HepG2 (cell line): ENCODE results near the gene DAAM1. TPM values are rescaled to one million over a fixed set of nuclear protein-coding genes. Genes with fewer than 3 reads are reported as not detected.

ENCODE experiments used
- ATAC-seq: fragments of 200-7000 bp; cut with Tn5 transposase; 3 replicates; pipeline ENCODE4 v1.9.1; 2020; ENCODE audit warnings: mild to moderate bottlenecking, moderate library complexity
- BruUV-seq: library from RNA; stranded (reverse); fragments of 400-500 nt; replicated peaks from 2 replicates; lab custom pipeline; 2021; lab: Mats Ljungman, UMichigan
- CTCF ChIA-PET: fragments of 300-600 bp; formaldehyde crosslinking; extraction: SDS; loops from one replicate; lab custom pipeline; 2021; ENCODE audit warnings: low total read pairs, inconsistent platforms, low intra/inter-chr PET ratio; lab: Yijun Ruan, JAX
- POLR2A ChIA-PET: fragments of 350-600 bp; sonication (Branson Sonifier 250); formaldehyde crosslinking; loops from one replicate; lab custom pipeline; 2020; ENCODE audit warnings: antibody characterized with exemption, inconsistent platforms; lab: Yijun Ruan, JAX
- DNase-seq: peaks from one replicate; pipeline ENCODE4 v3.0.0-alpha.2; 2015; ENCODE audit warnings: low spot score
- FAIRE-seq: peaks from 3 replicates; lab custom pipeline; 2011; peaks lifted over from hg19 to GRCh38; lab: Jason Lieb, UNC
- H2AFZ ChIP-seq: one replicate; pipeline ENCODE4 v1.6.1; 2011; ENCODE audit warnings: low read length, inconsistent platforms
- H3K27ac ChIP-seq: fragments of 300-600 bp; 3 replicates; pipeline ENCODE4 v1.8.0; 2011; ENCODE audit warnings: mixed run types, mild to moderate bottlenecking, mixed read lengths, low read length, inconsistent platforms; ENCODE audit not compliant: insufficient read depth; ENCODE audit errors: extremely low read length
- H3K27me3 ChIP-seq, 2 experiments: fragments of 200-600 bp in 1 of 2; 2 replicates in 1 of 2; 3 replicates in 1 of 2; pipeline versions ENCODE4 v1.6.0 to v1.8.0; 2011; ENCODE audit warnings: low read length in 2 of 2, mild to moderate bottlenecking in 2 of 2, moderate library complexity in 2 of 2, inconsistent platforms in 1 of 2; ENCODE audit not compliant: insufficient read depth in 2 of 2, control insufficient read depth in 1 of 2
- H3K36me3 ChIP-seq, 2 experiments: fragments of 200-600 bp in 1 of 2; replicated peaks in 1 of 2; 2 replicates in 1 of 2; 3 replicates in 1 of 2; pipeline versions ENCODE4 v1.5.1 to v1.8.0; 2011; ENCODE audit warnings: low read length in 2 of 2, inconsistent platforms in 1 of 2; ENCODE audit not compliant: insufficient read depth in 2 of 2, control insufficient read depth in 1 of 2
- H3K4me1 ChIP-seq: 2 replicates; pipeline ENCODE4 v1.5.1; 2012; ENCODE audit warnings: low read length, inconsistent platforms; ENCODE audit not compliant: insufficient read depth
- H3K4me2 ChIP-seq: 2 replicates; pipeline ENCODE4 v1.6.0; 2011; ENCODE audit warnings: low read depth, low read length, inconsistent platforms
- H3K4me3 ChIP-seq, 3 experiments: fragments of 200-600 bp in 1 of 3; sonication (generic), shearing (Covaris generic) in 1 of 3; replicated peaks in 1 of 3; 2 replicates each; pipeline ENCODE4 v1.5.1; 2011 to 2016; ENCODE audit warnings: low read length in 3 of 3, inconsistent platforms in 2 of 3, low read depth in 2 of 3, mild to moderate bottlenecking in 2 of 3, control low read depth in 1 of 3, mixed read lengths in 1 of 3; ENCODE audit not compliant: insufficient read depth in 1 of 3
- H3K79me2 ChIP-seq: one replicate; pipeline ENCODE4 v1.6.1; 2011; ENCODE audit warnings: low read length, inconsistent platforms; ENCODE audit not compliant: insufficient read depth
- H3K9ac ChIP-seq: 2 replicates; pipeline ENCODE4 v1.6.0; 2011; ENCODE audit warnings: mild to moderate bottlenecking, low read depth, low read length, inconsistent platforms; ENCODE audit not compliant: insufficient read depth
- H3K9me3 ChIP-seq: 2 replicates; pipeline ENCODE4 v1.5.1; 2012; ENCODE audit warnings: mild to moderate bottlenecking, low read length
- H4K20me1 ChIP-seq: 2 replicates; pipeline ENCODE4 v1.6.0; 2011; ENCODE audit warnings: inconsistent platforms, mild to moderate bottlenecking, low read length, moderate library complexity; ENCODE audit not compliant: insufficient read depth
- AGO1 ChIP-seq: fragments of 200-400 bp; formaldehyde crosslinking; IDR thresholded peaks from 2 replicates; pipeline ENCODE4 v1.6.1; 2017; ENCODE audit warnings: mild to moderate bottlenecking, low read depth, low read length, moderate library complexity; ENCODE audit not compliant: poor library complexity, severe bottlenecking
- ATF4 ChIP-seq, 2 experiments: fragments of 450-650 bp in 1 of 2; sonication (generic) in 1 of 2; formaldehyde crosslinking; IDR thresholded peaks; 2 replicates each; pipeline versions ENCODE4 v1.5.0 to v1.8.0; 2020 to 2022; ENCODE audit warnings: mild to moderate bottlenecking in 1 of 2, missing genetic modification reagents in 1 of 2
- CBX1 ChIP-seq: IDR thresholded peaks from one replicate; pipeline ENCODE4 v1.6.1; 2016; ENCODE audit warnings: antibody characterized with exemption, low read depth
- CBX2 ChIP-seq, 2 experiments: fragments of 200-600 bp in 1 of 2; sonication (generic); formaldehyde crosslinking in 1 of 2; IDR thresholded peaks; 2 replicates each; pipeline versions ENCODE4 v1.7.0 to v1.8.1; 2018 to 2022; ENCODE audit warnings: low read depth in 2 of 2, low read length in 1 of 2, mild to moderate bottlenecking in 1 of 2, missing genetic modification reagents in 1 of 2
- CCDC6 ChIP-seq: sonication (generic); formaldehyde crosslinking; IDR thresholded peaks from 2 replicates; pipeline ENCODE4 v1.8.1; 2022; ENCODE audit warnings: mild to moderate bottlenecking, missing genetic modification reagents, moderate library complexity
- KDM2A ChIP-seq: sonication (generic); formaldehyde crosslinking; IDR thresholded peaks from 2 replicates; pipeline ENCODE4 v1.4.0; 2020; ENCODE audit warnings: low read depth, missing genetic modification reagents, borderline replicate concordance
- KDM5B ChIP-seq: sonication (generic); formaldehyde crosslinking; IDR thresholded peaks from 2 replicates; pipeline ENCODE4 v1.4.0; 2020; ENCODE audit warnings: missing genetic modification reagents, mild to moderate bottlenecking, borderline replicate concordance
- MIER3 ChIP-seq: IDR thresholded peaks from 2 replicates; pipeline ENCODE4 v1.6.1; 2016; ENCODE audit warnings: missing compliant biosample characterization, borderline replicate concordance
- RBAK ChIP-seq: sonication (generic); formaldehyde crosslinking; IDR thresholded peaks from 2 replicates; pipeline ENCODE4 v1.5.1; 2020; ENCODE audit warnings: mild to moderate bottlenecking, missing genetic modification reagents
- SMYD3 ChIP-seq: sonication (generic); formaldehyde crosslinking; IDR thresholded peaks from 2 replicates; pipeline ENCODE4 v1.8.1; 2023; ENCODE audit warnings: mild to moderate bottlenecking, missing genetic modification reagents
- ZNF292 ChIP-seq: sonication (generic); formaldehyde crosslinking; IDR thresholded peaks from 2 replicates; pipeline ENCODE4 v1.8.1; 2022; ENCODE audit warnings: mild to moderate bottlenecking, low read depth, missing genetic modification reagents, borderline replicate concordance
- ZNF484 ChIP-seq: sonication (generic); formaldehyde crosslinking; IDR thresholded peaks from 2 replicates; pipeline ENCODE4 v1.5.1; 2020; ENCODE audit warnings: mild to moderate bottlenecking, low read depth, missing genetic modification reagents, borderline replicate concordance
- ZNF792 ChIP-seq: IDR thresholded peaks from 2 replicates; pipeline ENCODE4 v1.6.1; 2016
- WGBS: methylation state at CpG from one replicate; pipeline ENCODE4 v1.1.6; 2017; ENCODE audit warnings: low lambda C conversion rate; 5-methylcytosine and 5-hydroxymethylcytosine counted together
- in situ Hi-C: cut with HindIII; loops from 2 replicates; pipeline ENCODE4 v1.10.0; 2017; ENCODE audit warnings: low pct_unique_long_range_greater_than_20kb; ENCODE audit not compliant: extremely low pct_ligation_motif_present
- intact Hi-C: fragments of 100-400 bp; cut with micrococcal nuclease; formaldehyde crosslinking; loops from one replicate; pipeline ENCODE4 v1.10.0; 2022; ENCODE audit not compliant: unreplicated experiment
- polyA plus RNA-seq, 8 experiments: library from polyadenylated mRNA; depleted of rRNA in 3 of 8; stranded (reverse) in 7 of 8; unstranded in 1 of 8; fragments of >200 nt; fragmentation: Illumina TruSeq in 4 of 8; extraction: Trizol in 4 of 8; gene quantifications; 2 replicates each; pipeline versions ENCODE4 v1.2.1 to v1.2.3, GENCODE V29; 2011 to 2016; ENCODE audit warnings: low read depth in 4 of 8, missing spikeins in 1 of 8, mixed read lengths in 1 of 8; ENCODE audit not compliant: insufficient read depth in 1 of 8
- total RNA-seq, 5 experiments: library from RNA; depleted of rRNA; stranded (reverse); fragments of >200 nt; fragmentation: Illumina TruSeq; extraction: Trizol; gene quantifications; 2 replicates each; pipeline ENCODE4 v1.2.3, GENCODE V29; 2016; ENCODE audit warnings: low read depth in 1 of 5
- TF ChIP-seq, protein P1 (sequence below): sonication (generic); formaldehyde crosslinking; IDR thresholded peaks from 2 replicates; pipeline ENCODE4 v1.8.1; 2023; ENCODE audit warnings: missing genetic modification reagents, mild to moderate bottlenecking, borderline replicate concordance

DAAM1 gene
- total and polyA plus RNA-seq, 2 of the 13 experiments (the other 11 are each of a cell fraction or from before 2014, with no cell fraction given) = 10.9 to 24.5 TPM

GRCh38 chr14:59334253-59334652 lies 145.8 kb downstream of the DAAM1 start:
- ChIA-PET POLR2A (no interaction called here), CTCF (no interaction called here)
- no peak for DNase-seq
- Histone ChIP-seq H3K79me2 (no peaks in the 10 kb centered on the region), H4K20me1 (no peaks in the 10 kb centered on the region), H3K4me3 (no peak overlapping the region), H3K9ac (no peak overlapping the region), H3K4me1 (peaks cover 5% of the 10 kb centered on the region; the same call in 1 of the 2 replicates), H3K36me3 (peaks cover 11 to 47% of the 10 kb centered on the region in 2 experiments; a peak in 4 of 5 replicates), H3K9me3 (no peaks in the 10 kb centered on the region), H2AFZ (no peak overlapping the region), H3K27ac (no peak overlapping the region), H3K27me3 (no peaks in the 10 kb centered on the region), H3K4me2 (no peak overlapping the region)
- FAIRE-seq = no peak
- no peak for TF ChIP-seq ATF4 (CRISPR knock-in tag; IDR thresholded peaks at IDR 0.05)
- TF ChIP-seq MIER3 = no peak
- TF ChIP-seq, protein P1, sequence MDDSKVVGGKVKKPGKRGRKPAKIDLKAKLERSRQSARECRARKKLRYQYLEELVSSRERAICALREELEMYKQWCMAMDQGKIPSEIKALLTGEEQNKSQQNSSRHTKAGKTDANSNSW (CRISPR knock-in tag) = no peak
- TF ChIP-seq RBAK (CRISPR knock-in tag) = no peak
- no peak for TF ChIP-seq CBX1
- no peak for TF ChIP-seq CCDC6 (CRISPR knock-in tag)
- no peak for TF ChIP-seq ZNF484
- ATAC-seq = no peak
- 97% methylated on average over 3 of the region's 3 CpGs for WGBS
- intact Hi-C loops = no loop called here
- in situ Hi-C loops = no loop called here
- BruUV-seq = no TSS peak

DNA sequence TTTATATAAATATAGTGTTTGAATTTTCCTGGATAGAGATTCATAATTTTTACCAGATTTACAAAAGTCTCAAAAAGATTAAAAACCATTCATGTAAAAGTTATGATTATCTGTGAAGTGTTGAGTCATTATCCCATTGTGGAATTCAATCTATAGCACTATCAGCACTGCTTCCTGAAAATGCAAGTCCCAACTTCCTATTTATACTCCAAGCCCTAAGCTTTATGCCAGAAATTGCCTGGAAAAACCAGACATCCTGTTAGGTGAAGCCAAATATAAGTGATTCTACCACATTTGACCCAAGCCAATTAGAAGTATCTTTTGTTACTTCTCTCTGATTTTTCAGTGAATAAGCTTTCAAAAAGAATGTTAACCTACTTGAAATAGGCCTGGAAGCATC lies 147.6 kb downstream of the DAAM1 start:
- Histone ChIP-seq H3K4me2 (no peak overlapping the region), H2AFZ (no peak overlapping the region), H3K9ac (no peak overlapping the region), H4K20me1 (no peaks in the 10 kb centered on the region), H3K79me2 (no peaks in the 10 kb centered on the region), H3K9me3 (no peaks in the 10 kb centered on the region), H3K27ac (no peak overlapping the region), H3K27me3 (no peaks in the 10 kb centered on the region), H3K4me3 (no peak overlapping the region), H3K36me3 (peaks cover 7 to 35% of the 10 kb centered on the region in 2 experiments; a peak in 3 of 5 replicates), H3K4me1 (peaks cover 14% of the 10 kb centered on the region)
- in situ Hi-C loops (no loop called here), intact Hi-C loops (no loop called here)
- FAIRE-seq = no peak
- ChIA-PET POLR2A (no interaction called here), CTCF (no interaction called here)
- DNase-seq = no peak
- no TSS peak for BruUV-seq
- ATAC-seq = no peak
- TF ChIP-seq CBX2 (IDR thresholded peaks at IDR 0.05; ENCODE audit: low read depth, low read length) (no peak), CBX2 (CRISPR knock-in tag; IDR thresholded peaks at IDR 0.05; ENCODE audit: low read depth) (no peak), AGO1 (no peak), ZNF292 (CRISPR knock-in tag) (no peak), SMYD3 (no peak), KDM2A (no peak), ZNF484 (no peak), KDM5B (CRISPR knock-in tag) (no peak), ZNF792 (CRISPR knock-in tag) (no peak)
